H1 (cell line): Measurements from ENCODE around the gene RAB5B.

Experiments used
- CBX8 ChIP-seq: fragments of 300-800, 300-1000 bp; sonication (generic); IDR thresholded peaks from 2 replicates; pipeline ENCODE4 v1.7.1; 2016; ENCODE audit warnings: low read depth, low read length, borderline replicate concordance
- CHD2 ChIP-seq: IDR thresholded peaks from 2 replicates; pipeline ENCODE4 v1.6.1; 2012; ENCODE audit warnings: low read length, improper control_type of control experiment
- CREB1 ChIP-seq: IDR thresholded peaks from 2 replicates; pipeline ENCODE4 v1.6.1; 2012; ENCODE audit warnings: inconsistent platforms
- CTCF ChIP-seq, 3 experiments: IDR thresholded peaks; 1 replicate in 2 of 3; 2 replicates in 1 of 3; pipeline versions ENCODE4 v1.5.1 to v1.6.1; 2011; ENCODE audit warnings: low read length in 3 of 3, mild to moderate bottlenecking in 3 of 3, inconsistent platforms in 2 of 3, low read depth in 1 of 3, moderate library complexity in 1 of 3; ENCODE audit not compliant: insufficient read depth in 1 of 3; ENCODE audit errors: control extremely low read depth in 1 of 3
- JUN ChIP-seq: IDR thresholded peaks from 2 replicates; pipeline ENCODE4 v1.6.1; 2011; ENCODE audit warnings: low read depth, mild to moderate bottlenecking, improper control_type of control experiment, low read length
- JUND ChIP-seq: IDR thresholded peaks from 2 replicates; pipeline ENCODE4 v1.6.1; 2011; ENCODE audit warnings: mild to moderate bottlenecking, improper control_type of control experiment, low read length
- POLR2A ChIP-seq, 2 experiments: IDR thresholded peaks; 1 replicate in 1 of 2; 2 replicates in 1 of 2; pipeline ENCODE4 v1.6.1; 2011; ENCODE audit warnings: low read depth in 2 of 2, low read length in 2 of 2, mild to moderate bottlenecking in 2 of 2; ENCODE audit errors: control extremely low read depth in 1 of 2
- POLR2AphosphoS5 ChIP-seq: IDR thresholded peaks from 2 replicates; pipeline ENCODE4 v1.6.1; 2011; ENCODE audit warnings: low read depth, low read length
- SP1 ChIP-seq: IDR thresholded peaks from 2 replicates; pipeline ENCODE4 v1.6.1; 2011; ENCODE audit warnings: low read depth, low read length
- SUZ12 ChIP-seq: fragments of 200-600 bp; sonication (generic); IDR thresholded peaks from 2 replicates; pipeline ENCODE4 v1.6.1; 2012; ENCODE audit warnings: mild to moderate bottlenecking, inconsistent platforms, low read length, moderate library complexity, mixed read lengths
- TAF7 ChIP-seq: optimal IDR thresholded peaks from 2 replicates; pipeline ENCODE3; 2011; ENCODE audit warnings: low read depth, mild to moderate bottlenecking, inconsistent platforms, low read length, moderate library complexity, borderline replicate concordance
- YY1 ChIP-seq: IDR thresholded peaks from 2 replicates; pipeline ENCODE4 v1.6.1; 2011; ENCODE audit warnings: low read depth, mild to moderate bottlenecking, low read length

- TF ChIP-seq JUN (no peak), POLR2A (IDR thresholded peaks at IDR 0.05; ENCODE audit: control extremely low read depth in 1 of 2, low read depth in 2 of 2, low read length in 2 of 2) (no peak), TAF7 (no peak), CTCF (IDR thresholded peaks at IDR 0.05; ENCODE audit: control extremely low read depth in 1 of 3, insufficient read depth in 1 of 3, low read depth in 1 of 3, low read length in 3 of 3) (no peak), YY1 (no peak), SUZ12 (no peak), CHD2 (no peak), CREB1 (no peak), SP1 (no peak), JUND (no peak), CBX8 (no peak), POLR2AphosphoS5 (no peak)
Observed at GRCh38 chr12:56010111-56010570, 36.3 kb downstream of the RAB5B start.
